ENCODE measurements around the gene CALHM1.

DNA sequence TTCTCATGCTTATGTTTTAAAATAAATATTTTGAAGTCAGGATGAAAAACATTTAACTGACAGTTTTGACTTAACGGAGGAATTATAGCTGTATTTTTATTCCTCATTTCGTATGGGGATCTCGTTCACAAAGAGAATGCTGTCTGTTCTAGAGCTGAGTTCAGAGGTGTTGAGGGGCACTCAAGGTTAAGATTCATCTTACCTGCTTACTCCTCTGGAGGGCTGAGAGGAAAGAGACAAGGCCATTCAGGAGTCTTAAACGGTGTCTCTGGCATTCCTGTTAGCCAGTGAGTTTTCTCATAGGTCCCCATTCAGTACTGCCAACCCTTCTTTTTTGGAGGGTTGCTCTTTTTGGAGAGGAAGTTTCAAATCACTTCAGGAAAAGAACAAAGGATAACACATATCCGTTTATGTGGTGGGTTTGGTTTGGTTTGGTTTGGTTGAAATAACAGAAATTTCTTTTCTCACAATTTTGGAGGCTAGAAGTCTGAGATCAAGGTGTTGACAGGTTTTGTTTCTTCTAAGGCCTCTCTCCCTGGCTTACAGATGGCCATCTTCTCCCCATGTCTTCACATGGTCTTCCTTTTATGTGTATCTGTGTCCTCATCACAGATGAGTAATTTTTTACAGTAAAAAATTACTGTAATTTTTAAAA is 29.6 kb downstream of the CALHM1 start:
- no peak for TF ChIP-seq POLR2A (IDR thresholded peaks at IDR 0.05; ENCODE audit: control extremely low read depth in 1 of 2, low read depth in 2 of 2, low read length in 2 of 2)
- no peak for TF ChIP-seq SP1 (IDR thresholded peaks at IDR 0.05; ENCODE audit: low read depth, low read length)
- TF ChIP-seq YY1 (IDR thresholded peaks at IDR 0.05; ENCODE audit: low read depth, low read length) = no peak
- TF ChIP-seq CREB1 (IDR thresholded peaks at IDR 0.05) = no peak
- TF ChIP-seq, protein P1, sequence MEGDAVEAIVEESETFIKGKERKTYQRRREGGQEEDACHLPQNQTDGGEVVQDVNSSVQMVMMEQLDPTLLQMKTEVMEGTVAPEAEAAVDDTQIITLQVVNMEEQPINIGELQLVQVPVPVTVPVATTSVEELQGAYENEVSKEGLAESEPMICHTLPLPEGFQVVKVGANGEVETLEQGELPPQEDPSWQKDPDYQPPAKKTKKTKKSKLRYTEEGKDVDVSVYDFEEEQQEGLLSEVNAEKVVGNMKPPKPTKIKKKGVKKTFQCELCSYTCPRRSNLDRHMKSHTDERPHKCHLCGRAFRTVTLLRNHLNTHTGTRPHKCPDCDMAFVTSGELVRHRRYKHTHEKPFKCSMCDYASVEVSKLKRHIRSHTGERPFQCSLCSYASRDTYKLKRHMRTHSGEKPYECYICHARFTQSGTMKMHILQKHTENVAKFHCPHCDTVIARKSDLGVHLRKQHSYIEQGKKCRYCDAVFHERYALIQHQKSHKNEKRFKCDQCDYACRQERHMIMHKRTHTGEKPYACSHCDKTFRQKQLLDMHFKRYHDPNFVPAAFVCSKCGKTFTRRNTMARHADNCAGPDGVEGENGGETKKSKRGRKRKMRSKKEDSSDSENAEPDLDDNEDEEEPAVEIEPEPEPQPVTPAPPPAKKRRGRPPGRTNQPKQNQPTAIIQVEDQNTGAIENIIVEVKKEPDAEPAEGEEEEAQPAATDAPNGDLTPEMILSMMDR (IDR thresholded peaks at IDR 0.05; ENCODE audit: control extremely low read depth in 1 of 3, insufficient read depth in 1 of 3, low read depth in 1 of 3, low read length in 3 of 3) = no peak
- TF ChIP-seq POLR2AphosphoS5 (IDR thresholded peaks at IDR 0.05; ENCODE audit: low read depth, low read length) = no peak
- TF ChIP-seq KDM1A (IDR thresholded peaks at IDR 0.05; ENCODE audit: borderline replicate concordance, low read length) = no peak
- no peak for TF ChIP-seq EZH2 (IDR thresholded peaks at IDR 0.05; ENCODE audit: low read depth, low read length, severe bottlenecking)
- TF ChIP-seq JUND (IDR thresholded peaks at IDR 0.05; ENCODE audit: low read length) = no peak
- no peak for TF ChIP-seq EP300 (IDR thresholded peaks at IDR 0.05; ENCODE audit: borderline replicate concordance in 1 of 2, low read depth in 2 of 2, low read length in 2 of 2)
- no peak for TF ChIP-seq TBP (IDR thresholded peaks at IDR 0.05; ENCODE audit: low read depth, low read length)
- no peak for TF ChIP-seq CHD1 (IDR thresholded peaks at IDR 0.05; ENCODE audit: low read depth, low read length)
- no peak for TF ChIP-seq ZNF274 (IDR thresholded peaks at IDR 0.05; ENCODE audit: borderline replicate concordance, extremely low read depth, low read length)
- TF ChIP-seq SUZ12 (IDR thresholded peaks at IDR 0.05; ENCODE audit: low read length) = no peak

Measured in H1 (cell line).